Transverse colon (tissue), 3 donors: ENCODE results near the gene CNNM3.

Source experiments
- POLR2A ChIP-seq: fragments of 450-650 bp; IDR thresholded peaks from one replicate; pipeline ENCODE4 v1.6.1; 2016; ENCODE audit warnings: antibody characterized with exemption, mild to moderate bottlenecking, moderate library complexity
- TF ChIP-seq, protein P1 (sequence below), 5 experiments: fragments of 200-600 bp in 3 of 5; fragments of 450-650 bp in 2 of 5; sonication (generic) in 3 of 5; IDR thresholded peaks; 1 replicate in 2 of 5; 2 replicates in 3 of 5; pipeline ENCODE4 v1.5.1; 2016 to 2017; ENCODE audit warnings: antibody characterized with exemption in 5 of 5, inconsistent platforms in 3 of 5, mild to moderate bottlenecking in 2 of 5, moderate library complexity in 1 of 5

DNA sequence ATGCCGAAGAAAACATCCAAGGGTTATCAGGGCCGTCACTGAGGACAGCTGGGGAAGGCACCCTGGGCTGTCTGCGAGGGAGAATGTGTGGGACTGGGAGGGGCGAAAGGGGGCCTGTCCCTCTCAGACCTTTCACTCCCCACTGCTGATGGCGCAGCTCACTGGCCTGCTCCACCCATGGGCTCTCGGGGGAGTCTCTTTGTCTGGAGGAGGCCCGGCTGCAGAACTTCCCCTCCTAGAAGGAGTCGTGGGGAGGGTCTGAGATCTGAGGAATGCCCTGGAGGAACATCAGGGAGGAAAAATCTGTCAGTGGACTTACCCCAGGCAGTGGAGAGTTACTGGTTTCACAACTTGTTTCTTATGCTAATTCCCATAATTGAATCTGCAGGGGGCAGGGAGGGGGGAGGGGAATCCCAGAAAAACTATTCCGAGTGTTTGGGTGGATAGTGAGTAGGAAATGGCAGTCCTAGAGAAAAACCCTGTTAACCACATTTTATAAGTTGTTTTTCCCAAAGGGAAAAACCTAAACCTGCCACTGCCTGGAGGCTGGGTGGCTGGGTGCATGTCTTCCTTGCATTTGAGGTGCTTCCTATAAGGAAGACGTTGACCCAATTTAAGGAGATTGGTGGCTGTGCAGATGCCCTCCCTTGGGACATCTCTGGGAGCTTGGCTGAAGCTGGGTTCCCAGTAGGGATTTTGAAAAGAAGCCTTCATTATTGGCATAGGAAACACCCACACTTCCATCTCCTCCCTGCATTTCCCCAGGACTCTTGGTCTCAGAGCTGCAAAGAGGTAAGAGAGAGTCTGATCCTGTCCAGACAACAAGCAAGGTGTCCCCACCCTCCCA lies 65.5 kb downstream of the CNNM3 start:
- TF ChIP-seq, protein P1, sequence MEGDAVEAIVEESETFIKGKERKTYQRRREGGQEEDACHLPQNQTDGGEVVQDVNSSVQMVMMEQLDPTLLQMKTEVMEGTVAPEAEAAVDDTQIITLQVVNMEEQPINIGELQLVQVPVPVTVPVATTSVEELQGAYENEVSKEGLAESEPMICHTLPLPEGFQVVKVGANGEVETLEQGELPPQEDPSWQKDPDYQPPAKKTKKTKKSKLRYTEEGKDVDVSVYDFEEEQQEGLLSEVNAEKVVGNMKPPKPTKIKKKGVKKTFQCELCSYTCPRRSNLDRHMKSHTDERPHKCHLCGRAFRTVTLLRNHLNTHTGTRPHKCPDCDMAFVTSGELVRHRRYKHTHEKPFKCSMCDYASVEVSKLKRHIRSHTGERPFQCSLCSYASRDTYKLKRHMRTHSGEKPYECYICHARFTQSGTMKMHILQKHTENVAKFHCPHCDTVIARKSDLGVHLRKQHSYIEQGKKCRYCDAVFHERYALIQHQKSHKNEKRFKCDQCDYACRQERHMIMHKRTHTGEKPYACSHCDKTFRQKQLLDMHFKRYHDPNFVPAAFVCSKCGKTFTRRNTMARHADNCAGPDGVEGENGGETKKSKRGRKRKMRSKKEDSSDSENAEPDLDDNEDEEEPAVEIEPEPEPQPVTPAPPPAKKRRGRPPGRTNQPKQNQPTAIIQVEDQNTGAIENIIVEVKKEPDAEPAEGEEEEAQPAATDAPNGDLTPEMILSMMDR (IDR thresholded peaks at IDR 0.05) = no peak
- TF ChIP-seq POLR2A = no peak
